ENCODE data around the gene MYLK. TPM values are rescaled to one million over a fixed set of nuclear protein-coding genes. Genes with fewer than 3 reads are reported as not detected.
"Not testable (repeated sequence)": the region's sequence is repeated elsewhere in the genome, so short reads cannot be mapped to it uniquely, and the experiment has no call there.

Gene MYLK
- total and polyA plus RNA-seq, 7 donors: 3.2 to 13.7 (median 5.8) TPM

DNA sequence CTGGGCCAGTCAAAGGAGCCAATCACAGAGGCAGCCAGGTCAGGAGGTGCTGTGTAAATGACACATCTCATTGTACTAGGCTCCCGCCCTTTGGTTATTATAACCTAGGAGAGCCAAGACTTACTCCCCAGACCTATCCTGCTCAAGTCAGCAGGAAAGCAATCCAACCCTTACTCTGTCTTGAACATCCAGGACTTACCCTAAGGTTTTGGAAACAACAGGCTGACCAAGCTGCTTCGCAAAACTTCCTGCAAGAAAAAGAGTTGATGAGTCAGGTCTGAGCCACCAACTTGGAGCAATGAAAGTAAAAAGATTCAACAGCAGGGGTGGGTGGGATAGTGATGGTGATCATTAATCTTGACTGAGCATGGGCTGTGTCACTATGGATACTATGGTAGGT lies 144.4 kb downstream of the MYLK start:
- DNase-seq (no peak), ATAC-seq (no peak)
- Histone ChIP-seq H3K4me1 (no peaks in the 10 kb centered on the region), H3K4me3 (no peak overlapping the region), H3K27me3 (ENCODE audit: insufficient read depth in 3 of 3, low read length in 2 of 3) (peaks cover 0 to 2% (median 0%) of the 10 kb centered on the region in 3 donors), H3K27ac (no peak overlapping the region), H3K36me3 (ENCODE audit: insufficient read depth in 1 of 2, low read depth in 1 of 2) (no peaks in the 10 kb centered on the region), H3K9me3 (no peaks in the 10 kb centered on the region)
- TF ChIP-seq, protein P1, sequence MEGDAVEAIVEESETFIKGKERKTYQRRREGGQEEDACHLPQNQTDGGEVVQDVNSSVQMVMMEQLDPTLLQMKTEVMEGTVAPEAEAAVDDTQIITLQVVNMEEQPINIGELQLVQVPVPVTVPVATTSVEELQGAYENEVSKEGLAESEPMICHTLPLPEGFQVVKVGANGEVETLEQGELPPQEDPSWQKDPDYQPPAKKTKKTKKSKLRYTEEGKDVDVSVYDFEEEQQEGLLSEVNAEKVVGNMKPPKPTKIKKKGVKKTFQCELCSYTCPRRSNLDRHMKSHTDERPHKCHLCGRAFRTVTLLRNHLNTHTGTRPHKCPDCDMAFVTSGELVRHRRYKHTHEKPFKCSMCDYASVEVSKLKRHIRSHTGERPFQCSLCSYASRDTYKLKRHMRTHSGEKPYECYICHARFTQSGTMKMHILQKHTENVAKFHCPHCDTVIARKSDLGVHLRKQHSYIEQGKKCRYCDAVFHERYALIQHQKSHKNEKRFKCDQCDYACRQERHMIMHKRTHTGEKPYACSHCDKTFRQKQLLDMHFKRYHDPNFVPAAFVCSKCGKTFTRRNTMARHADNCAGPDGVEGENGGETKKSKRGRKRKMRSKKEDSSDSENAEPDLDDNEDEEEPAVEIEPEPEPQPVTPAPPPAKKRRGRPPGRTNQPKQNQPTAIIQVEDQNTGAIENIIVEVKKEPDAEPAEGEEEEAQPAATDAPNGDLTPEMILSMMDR (IDR thresholded peaks at IDR 0.05): no peak
- 96 to 98% (median 96%) methylated on average over 2 of the region's 2 CpGs for WGBS, 3 donors
- intact Hi-C loops (cut with DNase I): no loop called here

DNA sequence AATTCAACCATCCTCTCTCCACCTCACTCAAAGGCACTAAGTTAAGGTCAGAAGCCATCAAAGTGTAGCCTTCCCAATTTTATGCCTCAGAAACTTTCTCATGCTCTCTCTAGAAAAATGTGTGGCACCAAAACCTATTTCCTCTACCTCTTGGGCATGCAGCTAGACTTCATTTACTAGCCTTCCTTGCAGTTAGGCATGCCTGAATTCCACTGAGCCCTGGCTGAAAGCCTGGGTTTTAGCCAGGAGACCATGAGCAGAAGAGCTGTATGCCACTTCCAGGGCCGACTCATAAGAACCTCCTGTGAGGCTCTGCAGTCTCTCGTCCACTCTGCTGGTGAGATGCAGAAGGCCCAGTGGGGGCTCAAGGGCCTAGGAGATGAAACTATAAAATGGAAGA lies 145.0 kb downstream of the MYLK start:
- peaks cover 0 to 2% (median 0%) of the 10 kb centered on the region in 3 donors for H3K27me3 ChIP-seq (ENCODE audit: insufficient read depth in 3 of 3, low read length in 2 of 3)
- H3K27ac ChIP-seq: no peak overlapping the region
- no peak for ATAC-seq
- TF ChIP-seq, protein P1 (IDR thresholded peaks at IDR 0.05): no peak
- DNase-seq: no peak
- intact Hi-C loops (cut with DNase I): no loop called here
- H3K4me1 ChIP-seq: no peaks in the 10 kb centered on the region
- H3K9me3 ChIP-seq: no peaks in the 10 kb centered on the region
- 81 to 91% (median 90%) methylated on average over 2 of the region's 2 CpGs for WGBS, 3 donors
- H3K36me3 ChIP-seq (ENCODE audit: insufficient read depth in 1 of 2, low read depth in 1 of 2): no peaks in the 10 kb centered on the region
- H3K4me3 ChIP-seq: no peak overlapping the region

DNA sequence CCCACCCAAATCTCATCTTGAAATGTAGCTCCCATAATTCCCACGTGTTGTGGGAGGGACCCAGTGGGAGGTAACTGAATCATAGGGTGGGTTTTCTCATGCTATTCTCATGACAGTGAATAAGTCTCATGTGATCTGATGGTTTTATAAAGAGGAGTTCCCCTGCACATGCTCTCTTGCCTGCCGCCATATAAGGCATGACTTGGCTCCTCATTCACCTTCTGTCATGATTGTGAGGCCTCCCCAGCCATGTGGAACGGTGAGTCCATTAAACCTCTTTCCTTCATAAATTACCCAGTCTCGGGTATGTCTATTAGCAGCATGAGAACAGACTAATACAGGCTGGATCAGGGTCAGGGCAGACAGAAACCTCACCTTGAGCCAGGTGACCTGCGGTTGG lies 145.6 kb downstream of the MYLK start:
- 90 to 94% (median 91%) methylated on average over 5 of the region's 5 CpGs for WGBS, 3 donors
- H3K4me3 ChIP-seq: not testable (repeated sequence)

DNA sequence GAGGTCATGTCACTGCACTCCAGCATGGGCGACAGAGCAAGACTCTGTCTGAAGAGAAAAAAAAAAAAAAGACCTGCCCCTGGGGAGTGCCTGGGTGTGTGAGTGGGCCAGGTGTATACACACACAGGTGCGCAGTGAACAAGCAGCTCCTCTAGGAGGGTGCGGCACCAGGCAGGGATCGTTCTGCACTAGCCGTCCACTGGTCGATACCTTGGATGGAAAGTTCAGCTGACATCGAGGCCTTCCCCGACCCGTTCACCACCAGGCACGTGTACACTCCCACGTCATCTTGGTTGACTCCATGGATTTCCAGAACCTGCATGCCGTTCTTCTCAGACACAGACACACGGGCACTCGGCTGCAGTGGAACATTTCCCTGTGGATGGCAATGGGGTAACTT lies 147.0 kb downstream of the MYLK start:
- H3K4me3 ChIP-seq: no peak overlapping the region
- no peaks in the 10 kb centered on the region for H3K9me3 ChIP-seq
- no peak overlapping the region for H3K27ac ChIP-seq
- no peaks in the 10 kb centered on the region for H3K36me3 ChIP-seq (ENCODE audit: insufficient read depth in 1 of 2, low read depth in 1 of 2)
- no peak for ATAC-seq
- 94 to 95% (median 94%) methylated on average over 14 of the region's 14 CpGs for WGBS, 3 donors
- H3K4me1 ChIP-seq: no peaks in the 10 kb centered on the region
- H3K27me3 ChIP-seq (ENCODE audit: insufficient read depth in 3 of 3, low read length in 2 of 3): peaks cover 0 to 2% (median 0%) of the 10 kb centered on the region in 3 donors
- intact Hi-C loops (cut with DNase I): no loop called here
- TF ChIP-seq, protein P1 (IDR thresholded peaks at IDR 0.05): no peak
- no peak for DNase-seq

More for the DNA sequence above, 145.6 kb downstream of the MYLK start:
- ATAC-seq; H3K27ac ChIP-seq; H3K27me3 ChIP-seq (ENCODE audit: insufficient read depth in 3 of 3, low read length in 2 of 3); H3K9me3 ChIP-seq; intact Hi-C loops (cut with DNase I); H3K4me1 ChIP-seq; H3K36me3 ChIP-seq (ENCODE audit: insufficient read depth in 1 of 2, low read depth in 1 of 2); DNase-seq: not testable (repeated sequence)

DNA sequence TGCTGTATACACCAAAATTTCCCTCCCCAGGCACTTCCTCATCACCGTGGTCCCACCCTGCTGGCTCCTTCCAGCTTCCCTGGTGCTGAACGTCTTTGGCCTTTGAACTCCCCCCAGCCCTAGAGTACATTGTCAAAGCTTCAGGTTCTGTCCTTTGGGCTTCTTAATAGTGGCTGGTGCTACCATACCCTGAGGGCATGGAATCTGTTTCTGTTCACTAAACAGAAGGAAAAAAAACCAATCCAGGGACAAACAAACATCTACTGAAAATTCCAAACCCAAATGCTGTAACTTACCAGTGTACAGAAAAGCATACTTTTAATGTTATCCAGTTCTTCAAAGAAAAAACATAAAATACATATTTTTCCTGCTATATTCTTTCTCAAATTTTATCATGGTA lies 148.7 kb downstream of the MYLK start:
- H3K9me3 ChIP-seq: no peaks in the 10 kb centered on the region
- TF ChIP-seq, protein P1 (IDR thresholded peaks at IDR 0.05): no peak
- H3K4me3 ChIP-seq: no peak overlapping the region
- H3K27me3 ChIP-seq (ENCODE audit: insufficient read depth in 3 of 3, low read length in 2 of 3): peaks cover 0 to 2% (median 0%) of the 10 kb centered on the region in 3 donors
- no peak for DNase-seq
- no peaks in the 10 kb centered on the region for H3K4me1 ChIP-seq
- no peak overlapping the region for H3K27ac ChIP-seq
- no peak for ATAC-seq
- intact Hi-C loops (cut with DNase I): no loop called here
- 43 to 67% (median 61%) methylated on average over 2 of the region's 2 CpGs for WGBS, 3 donors
- H3K36me3 ChIP-seq (ENCODE audit: insufficient read depth in 1 of 2, low read depth in 1 of 2): no peaks in the 10 kb centered on the region
